Endothelial cell of umbilical vein (primary cell): Measurements from ENCODE around the gene ZIC3.

Experiments
- CTCF ChIP-seq, 2 donors: IDR thresholded peaks; 1 replicate in 1 of 2; 2 replicates in 1 of 2; pipeline ENCODE4 v1.5.1; 2011; ENCODE audit warnings: low read length in 2 of 2, mild to moderate bottlenecking in 2 of 2, moderate library complexity in 2 of 2, control low read depth in 1 of 2, inconsistent platforms in 1 of 2, low read depth in 1 of 2; ENCODE audit not compliant: insufficient read depth in 1 of 2; ENCODE audit errors: extremely low read depth in 1 of 2
- EZH2 ChIP-seq: IDR thresholded peaks from 2 replicates; pipeline ENCODE4 v1.6.1; 2012; ENCODE audit warnings: borderline replicate concordance, low read depth, mild to moderate bottlenecking, moderate library complexity, low read length, inconsistent platforms; ENCODE audit not compliant: severe bottlenecking
- JUN ChIP-seq: IDR thresholded peaks from 2 replicates; pipeline ENCODE4 v1.6.1; 2011; ENCODE audit warnings: borderline replicate concordance, low read depth; ENCODE audit not compliant: insufficient read length, insufficient read depth
- MAX ChIP-seq: IDR thresholded peaks from 2 replicates; pipeline ENCODE4 v1.6.1; 2011; ENCODE audit not compliant: insufficient read depth, insufficient read length
- POLR2A ChIP-seq: IDR thresholded peaks from 2 replicates; pipeline ENCODE4 v1.6.1; 2012; ENCODE audit warnings: low read depth, mild to moderate bottlenecking, control low read depth, low read length
- POLR2AphosphoS5 ChIP-seq: IDR thresholded peaks from 2 replicates; pipeline ENCODE4 v1.6.1; 2012; ENCODE audit warnings: low read depth, mild to moderate bottlenecking, control low read depth, low read length, moderate library complexity; ENCODE audit not compliant: insufficient read depth

GRCh38 chrX:137562096-137562495 is 3.8 kb upstream of the ZIC3 start:
- no peak for TF ChIP-seq CTCF (IDR thresholded peaks at IDR 0.05; ENCODE audit: extremely low read depth in 1 of 2, insufficient read depth in 1 of 2, low read depth in 1 of 2, low read length in 2 of 2)
- TF ChIP-seq POLR2A = no peak
- TF ChIP-seq POLR2AphosphoS5 = no peak
- TF ChIP-seq EZH2 = no peak
- TF ChIP-seq JUN = no peak
- TF ChIP-seq MAX = no peak
